Measurements from ENCODE around the gene ZC3HAV1. TPM values are rescaled to one million over a fixed set of nuclear protein-coding genes. Genes with fewer than 3 reads are reported as not detected.

Gene ZC3HAV1
- total RNA-seq, 1 donor from 2014 or later: 21.0 TPM

DNA sequence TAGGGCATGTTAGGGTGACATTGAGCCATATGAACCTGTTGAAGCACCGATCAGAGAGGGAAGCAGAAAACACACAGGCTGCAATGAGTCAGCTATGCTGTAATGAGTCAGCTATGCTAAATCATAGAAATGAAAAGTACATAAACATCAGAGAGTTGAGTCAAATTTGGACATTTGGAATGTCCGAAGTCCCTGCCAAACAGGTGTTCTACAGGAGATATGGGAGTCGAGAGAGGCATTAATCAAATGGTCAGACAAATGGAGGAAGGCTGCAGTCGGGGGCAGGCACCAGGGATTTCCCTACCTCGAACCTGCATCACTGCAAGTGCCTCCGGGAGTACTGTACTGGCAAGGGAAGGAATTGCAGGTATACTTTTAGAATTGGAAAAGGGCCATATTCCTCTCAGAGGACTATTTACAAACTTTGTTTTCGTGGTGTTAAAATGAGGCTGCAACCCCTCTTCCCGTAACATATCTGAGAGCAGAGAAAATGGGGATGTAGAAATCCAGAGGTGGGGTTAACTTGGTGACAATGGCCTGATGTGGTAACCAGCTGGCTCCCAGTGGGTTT, 8.8 kb upstream of the ZC3HAV1 start:
- DNase-seq (ENCODE audit: low read depth): no peak
- TF ChIP-seq, protein P1, sequence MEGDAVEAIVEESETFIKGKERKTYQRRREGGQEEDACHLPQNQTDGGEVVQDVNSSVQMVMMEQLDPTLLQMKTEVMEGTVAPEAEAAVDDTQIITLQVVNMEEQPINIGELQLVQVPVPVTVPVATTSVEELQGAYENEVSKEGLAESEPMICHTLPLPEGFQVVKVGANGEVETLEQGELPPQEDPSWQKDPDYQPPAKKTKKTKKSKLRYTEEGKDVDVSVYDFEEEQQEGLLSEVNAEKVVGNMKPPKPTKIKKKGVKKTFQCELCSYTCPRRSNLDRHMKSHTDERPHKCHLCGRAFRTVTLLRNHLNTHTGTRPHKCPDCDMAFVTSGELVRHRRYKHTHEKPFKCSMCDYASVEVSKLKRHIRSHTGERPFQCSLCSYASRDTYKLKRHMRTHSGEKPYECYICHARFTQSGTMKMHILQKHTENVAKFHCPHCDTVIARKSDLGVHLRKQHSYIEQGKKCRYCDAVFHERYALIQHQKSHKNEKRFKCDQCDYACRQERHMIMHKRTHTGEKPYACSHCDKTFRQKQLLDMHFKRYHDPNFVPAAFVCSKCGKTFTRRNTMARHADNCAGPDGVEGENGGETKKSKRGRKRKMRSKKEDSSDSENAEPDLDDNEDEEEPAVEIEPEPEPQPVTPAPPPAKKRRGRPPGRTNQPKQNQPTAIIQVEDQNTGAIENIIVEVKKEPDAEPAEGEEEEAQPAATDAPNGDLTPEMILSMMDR (conservative IDR thresholded peaks at IDR 0.05; ENCODE audit: low read depth, low read length): peak; percentile 8
- H3K4me3 ChIP-seq (ENCODE audit: low read depth, low read length): no peak overlapping the region

DNA sequence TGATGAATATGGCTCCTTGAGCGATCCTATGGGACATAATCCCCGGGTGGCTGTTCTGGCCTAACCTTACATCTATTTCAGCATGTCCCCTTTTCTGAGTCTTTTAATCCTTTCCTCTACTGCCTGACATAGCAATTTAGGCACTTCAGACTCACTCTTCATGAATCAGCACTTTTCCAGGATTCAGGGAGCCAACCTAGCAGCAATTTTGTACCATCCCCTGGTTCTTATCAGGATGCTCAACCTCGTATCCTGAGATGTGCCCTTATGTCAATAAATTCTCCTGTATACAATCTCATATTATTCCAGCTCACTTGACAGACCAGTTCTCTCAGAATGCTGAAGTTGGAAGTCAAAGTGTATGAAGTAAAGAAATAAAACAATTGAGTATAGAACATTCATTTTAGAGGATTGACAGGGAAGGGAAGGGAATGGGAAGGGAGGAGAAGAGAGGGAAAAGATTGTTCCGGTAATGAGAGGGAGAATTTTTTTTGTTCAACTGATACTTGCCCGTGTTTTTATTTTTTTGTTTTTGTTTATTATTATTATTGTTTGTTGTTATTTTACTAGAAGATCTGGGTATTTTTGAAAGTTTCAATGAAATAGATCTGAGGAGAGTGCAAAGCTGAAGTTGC, 8.2 kb upstream of the ZC3HAV1 start:
- H3K4me3 ChIP-seq (ENCODE audit: low read depth, low read length): no peak overlapping the region
- DNase-seq (ENCODE audit: low read depth): no peak

DNA sequence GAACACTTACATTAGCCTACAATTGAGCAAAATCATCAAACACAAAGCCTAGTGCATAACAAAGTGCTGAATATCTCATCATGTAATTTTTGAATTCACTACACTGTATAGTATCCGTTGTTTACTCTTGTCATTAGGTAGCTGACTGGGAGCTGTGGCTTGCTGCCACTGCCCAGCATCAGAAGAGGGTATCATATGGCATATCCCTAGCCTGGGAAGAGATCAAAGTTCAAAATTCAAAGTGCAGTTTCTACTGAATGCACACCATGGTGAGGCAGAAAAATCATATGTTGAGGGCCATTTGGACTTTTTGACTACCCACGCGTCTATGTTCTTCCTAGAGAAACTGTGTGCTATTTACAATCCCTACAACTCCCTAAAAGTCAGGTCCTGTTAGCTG, 7.5 kb upstream of the ZC3HAV1 start:
- H3K4me3 ChIP-seq (ENCODE audit: low read depth, low read length): no peak overlapping the region
- no peak for DNase-seq (ENCODE audit: low read depth)
- TF ChIP-seq, protein P1 (conservative IDR thresholded peaks at IDR 0.05; ENCODE audit: low read depth, low read length): no peak

More for the DNA sequence above, 8.2 kb upstream of the ZC3HAV1 start:
- TF ChIP-seq, protein P1 (conservative IDR thresholded peaks at IDR 0.05; ENCODE audit: low read depth, low read length): no peak

DNA sequence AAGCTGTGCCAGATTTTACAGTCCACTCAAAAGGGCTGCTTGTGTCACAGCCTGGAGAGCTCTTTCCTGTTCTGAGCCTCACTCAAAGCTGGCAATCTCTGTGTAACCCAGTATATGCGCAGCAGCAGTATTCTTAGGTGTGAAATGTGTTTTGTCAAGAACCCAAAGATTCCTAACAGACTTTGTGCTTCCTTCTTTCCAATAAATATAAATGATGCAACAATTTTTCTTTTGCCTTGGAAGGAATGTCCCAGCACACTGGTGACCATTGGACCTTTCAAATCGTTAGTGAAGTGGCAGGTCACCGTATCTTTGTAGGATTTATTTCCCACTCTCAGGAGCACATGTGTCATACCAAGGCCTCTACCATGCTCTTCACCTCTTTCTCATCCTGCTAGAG, 5.6 kb upstream of the ZC3HAV1 start:
- H3K4me3 ChIP-seq (ENCODE audit: low read depth, low read length): no peak overlapping the region
- TF ChIP-seq, protein P1 (conservative IDR thresholded peaks at IDR 0.05; ENCODE audit: low read depth, low read length): no peak
- DNase-seq (ENCODE audit: low read depth): no peak

DNA sequence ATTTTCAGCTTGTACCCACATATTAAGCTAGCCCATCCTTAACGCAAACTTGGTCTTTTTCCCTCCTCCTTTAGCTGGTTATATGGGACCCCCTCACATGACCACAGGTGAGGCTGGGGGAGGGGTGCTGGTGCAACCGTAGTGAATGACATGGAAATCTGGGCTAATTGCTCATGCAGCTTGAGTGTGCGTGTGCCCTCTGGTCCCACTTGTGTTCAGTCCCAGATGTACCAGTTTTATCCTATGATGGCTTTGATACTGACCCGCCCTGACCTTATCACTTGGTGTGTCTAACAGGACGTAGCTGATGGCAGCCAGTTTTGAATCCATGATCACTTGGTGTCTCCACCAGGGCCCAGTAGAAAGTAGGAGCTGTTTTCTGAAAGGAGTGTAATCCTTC, 5.1 kb upstream of the ZC3HAV1 start:
- no peak overlapping the region for H3K4me3 ChIP-seq (ENCODE audit: low read depth, low read length)
- TF ChIP-seq, protein P1 (conservative IDR thresholded peaks at IDR 0.05; ENCODE audit: low read depth, low read length): no peak
- DNase-seq (ENCODE audit: low read depth): no peak

DNA sequence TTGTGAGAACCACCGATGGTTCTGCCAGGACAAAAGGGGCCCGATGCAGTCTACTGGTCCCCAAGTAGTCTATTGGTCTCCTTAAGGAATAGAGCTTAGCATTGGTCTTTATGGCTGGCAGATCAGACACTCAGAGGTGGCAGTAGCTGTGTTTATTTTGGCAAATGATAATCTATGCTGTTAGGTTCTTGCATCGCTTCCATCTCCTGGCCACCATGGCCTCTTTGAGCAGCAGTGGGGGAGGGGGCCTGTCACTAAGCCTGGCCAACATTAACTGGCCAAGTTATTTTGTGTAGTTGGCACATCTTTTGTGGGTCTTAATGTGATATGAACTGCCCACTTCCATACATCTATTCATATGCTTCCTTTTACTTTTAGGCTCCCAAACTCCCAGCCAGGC, 4.5 kb upstream of the ZC3HAV1 start:
- TF ChIP-seq, protein P1 (conservative IDR thresholded peaks at IDR 0.05; ENCODE audit: low read depth, low read length): no peak
- DNase-seq (ENCODE audit: low read depth): no peak

DNA sequence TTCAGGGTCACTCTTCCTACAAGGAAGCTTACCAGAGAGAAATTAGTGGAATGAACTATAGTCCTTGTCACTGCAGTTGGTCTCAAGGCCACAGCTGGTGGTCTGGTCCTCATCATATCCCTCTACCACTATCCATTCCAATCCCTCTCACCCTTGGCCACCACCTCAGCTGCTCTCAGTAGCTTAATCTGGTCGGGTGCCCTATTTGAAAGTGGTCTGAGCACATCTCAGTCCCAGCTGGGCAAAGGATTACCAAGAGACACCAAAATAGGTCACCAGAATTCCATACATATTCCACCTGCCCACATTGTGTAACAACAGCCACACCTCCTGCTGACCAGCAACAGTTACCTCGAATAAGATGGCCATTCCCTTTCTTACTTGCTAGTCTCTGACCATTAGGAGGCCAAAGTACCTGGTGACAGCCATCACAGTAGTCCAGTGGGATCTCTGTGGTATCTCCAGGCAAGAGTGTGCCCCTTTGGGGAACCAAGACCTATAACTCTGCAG, 3.3 kb upstream of the ZC3HAV1 start:
- TF ChIP-seq, protein P1 (conservative IDR thresholded peaks at IDR 0.05; ENCODE audit: low read depth, low read length): no peak
- DNase-seq (ENCODE audit: low read depth): no peak
- no peak overlapping the region for H3K4me3 ChIP-seq (ENCODE audit: low read depth, low read length)

More for the DNA sequence above, 4.5 kb upstream of the ZC3HAV1 start:
- no peak overlapping the region for H3K4me3 ChIP-seq (ENCODE audit: low read depth, low read length)

Data from epithelial cell of proximal tubule (primary cell).